DND-41 (cell line): ENCODE results near the gene UROD.

Experiments
- ATAC-seq: fragments of 200-7000 bp; cut with Tn5 transposase; 3 replicates; pipeline ENCODE4 v1.9.1; 2021; ENCODE audit warnings: low read depth; ENCODE audit not compliant: insufficient read depth
- DNase-seq: peaks from one replicate; pipeline ENCODE4 v3.0.0-alpha.2; 2020
- H2AFZ ChIP-seq: 2 replicates; pipeline ENCODE4 v1.6.0; 2012; ENCODE audit warnings: low read depth, low read length
- H3K27ac ChIP-seq: 2 replicates; pipeline ENCODE4 v1.5.1; 2012; ENCODE audit warnings: low read length, inconsistent platforms
- H3K27me3 ChIP-seq: fragments of 200-600 bp; sonication (generic); 2 replicates; pipeline ENCODE4 v1.6.0; 2012; ENCODE audit warnings: low read length, mild to moderate bottlenecking, inconsistent platforms; ENCODE audit not compliant: insufficient read depth, poor library complexity
- H3K36me3 ChIP-seq: 2 replicates; pipeline ENCODE4 v1.5.1; 2012; ENCODE audit warnings: low read length, inconsistent platforms; ENCODE audit not compliant: insufficient read depth
- H3K4me1 ChIP-seq: 2 replicates; pipeline ENCODE4 v1.5.1; 2012; ENCODE audit warnings: mild to moderate bottlenecking, low read length; ENCODE audit not compliant: insufficient read depth
- H3K4me2 ChIP-seq: 2 replicates; pipeline ENCODE4 v1.6.0; 2012; ENCODE audit warnings: mild to moderate bottlenecking, moderate library complexity, low read length, inconsistent platforms; ENCODE audit not compliant: insufficient read depth
- H3K4me3 ChIP-seq, 2 experiments: fragments of 200-600 bp in 1 of 2; shearing (Covaris generic) in 1 of 2; 2 replicates each; pipeline ENCODE4 v1.5.1; 2012 to 2016; ENCODE audit warnings: inconsistent platforms in 2 of 2, low read length in 2 of 2, mild to moderate bottlenecking in 2 of 2, low read depth in 1 of 2, moderate library complexity in 1 of 2
- H3K79me2 ChIP-seq: 2 replicates; pipeline ENCODE4 v1.6.0; 2012; ENCODE audit warnings: low read length, inconsistent platforms; ENCODE audit not compliant: insufficient read depth
- H3K9ac ChIP-seq: 2 replicates; pipeline ENCODE4 v1.6.0; 2012; ENCODE audit warnings: low read depth, mild to moderate bottlenecking, inconsistent platforms, low read length, moderate library complexity
- H3K9me3 ChIP-seq: 2 replicates; pipeline ENCODE4 v1.5.1; 2012; ENCODE audit warnings: low read length, moderate library complexity, mild to moderate bottlenecking, inconsistent platforms; ENCODE audit not compliant: insufficient read depth, severe bottlenecking
- H4K20me1 ChIP-seq: 2 replicates; pipeline ENCODE4 v1.6.0; 2012; ENCODE audit warnings: low read length; ENCODE audit not compliant: insufficient read depth
- CTCF ChIP-seq: IDR thresholded peaks from 2 replicates; pipeline ENCODE4 v1.5.1; 2012; ENCODE audit warnings: borderline replicate concordance, low read length, moderate library complexity, mild to moderate bottlenecking; ENCODE audit not compliant: poor library complexity, severe bottlenecking; ENCODE audit errors: extremely low read depth
- EZH2 ChIP-seq: IDR thresholded peaks from 3 replicates; pipeline ENCODE4 v1.6.1; 2012; ENCODE audit warnings: borderline replicate concordance, low read depth, mild to moderate bottlenecking, moderate library complexity, low read length, inconsistent platforms; ENCODE audit not compliant: severe bottlenecking

UROD gene

GRCh38 chr1:45032837-45033236 is 20.8 kb downstream of the UROD start:
- H3K4me3 ChIP-seq, result no peak overlapping the region
- H3K9me3 ChIP-seq, result no peaks in the 10 kb centered on the region
- TF ChIP-seq EZH2 (no peak), CTCF (no peak)
- no peak overlapping the region for H3K9ac ChIP-seq
- H2AFZ ChIP-seq, result no peak overlapping the region
- H3K4me2 ChIP-seq, result no peak overlapping the region
- DNase-seq, result no peak
- H3K79me2 ChIP-seq, result no peaks in the 10 kb centered on the region
- H3K27me3 ChIP-seq, result no peaks in the 10 kb centered on the region
- no peak for ATAC-seq
- H3K27ac ChIP-seq, result no peak overlapping the region
- H3K4me1 ChIP-seq, result peaks cover 8% of the 10 kb centered on the region; the same call in 1 of the 2 replicates
- H3K36me3 ChIP-seq, result no peaks in the 10 kb centered on the region
- no peaks in the 10 kb centered on the region for H4K20me1 ChIP-seq

- ATAC-seq (peak; percentile 99), DNase-seq (no peak)
- Histone ChIP-seq H3K9ac (peak overlapping the region; percentile 23; the same call in 1 of the 2 replicates), H3K4me2 (no peak overlapping the region), H3K36me3 (no peaks in the 10 kb centered on the region), H3K4me1 (peaks cover 8% of the 10 kb centered on the region; the same call in 1 of the 2 replicates), H3K27ac (no peak overlapping the region), H2AFZ (no peak overlapping the region), H3K4me3 (no peak overlapping the region), H4K20me1 (no peaks in the 10 kb centered on the region), H3K9me3 (no peaks in the 10 kb centered on the region), H3K27me3 (no peaks in the 10 kb centered on the region), H3K79me2 (no peaks in the 10 kb centered on the region)
- no peak for TF ChIP-seq CTCF
- no peak for TF ChIP-seq EZH2
Measured at GRCh38 chr1:45033356-45033755, 21.3 kb downstream of the UROD start.

- ATAC-seq (no peak), DNase-seq (no peak)
- no peak overlapping the region for H3K27ac ChIP-seq
- no peaks in the 10 kb centered on the region for H3K36me3 ChIP-seq
- no peaks in the 10 kb centered on the region for H4K20me1 ChIP-seq
- H3K9me3 ChIP-seq, result no peaks in the 10 kb centered on the region
- no peak overlapping the region; the same call in 1 of the 2 replicates for H2AFZ ChIP-seq
- H3K4me3 ChIP-seq, result no peak overlapping the region
- no peaks in the 10 kb centered on the region for H3K27me3 ChIP-seq
- no peak overlapping the region for H3K9ac ChIP-seq
- no peak for TF ChIP-seq EZH2
- no peak for TF ChIP-seq CTCF
- H3K79me2 ChIP-seq, result no peaks in the 10 kb centered on the region
- H3K4me1 ChIP-seq, result peaks cover 8% of the 10 kb centered on the region; the same call in 1 of the 2 replicates
- no peak overlapping the region for H3K4me2 ChIP-seq
Measured at GRCh38 chr1:45035631-45036301, 23.7 kb downstream of the UROD start.

GRCh38 chr1:45037456-45037855 is 25.4 kb downstream of the UROD start:
- TF ChIP-seq EZH2, result no peak
- TF ChIP-seq CTCF, result no peak
- DNase-seq (no peak), ATAC-seq (no peak)

More at GRCh38 chr1:45037456-45037855, 25.4 kb downstream of the UROD start:
- Histone ChIP-seq H3K4me3 (no peak overlapping the region), H3K79me2 (no peaks in the 10 kb centered on the region), H3K27ac (no peak overlapping the region), H3K36me3 (no peaks in the 10 kb centered on the region), H3K9ac (no peak overlapping the region), H2AFZ (no peak overlapping the region), H4K20me1 (no peaks in the 10 kb centered on the region), H3K27me3 (no peaks in the 10 kb centered on the region), H3K4me1 (peaks cover 8% of the 10 kb centered on the region; the same call in 1 of the 2 replicates), H3K4me2 (no peak overlapping the region), H3K9me3 (no peaks in the 10 kb centered on the region)
